Neural cell (in vitro differentiated cells): ENCODE results near the gene ADM2. TPM values are rescaled to one million over a fixed set of nuclear protein-coding genes. Genes with fewer than 3 reads are reported as not detected.

ENCODE experiments used
- H2AFZ ChIP-seq: fragments of 200-600, 300-800 bp; sonication (generic), shearing (Covaris generic); 2 replicates; pipeline ENCODE4 v1.6.0; 2014; ENCODE audit warnings: low read depth, mild to moderate bottlenecking, antibody characterized with exemption, low read length, moderate library complexity
- H3F3A ChIP-seq: fragments of 200-600 bp; shearing (Covaris generic); 2 replicates; pipeline ENCODE4 v1.6.1; 2016; ENCODE audit warnings: mild to moderate bottlenecking, moderate library complexity, mixed read lengths, antibody characterized with exemption, low read length; ENCODE audit not compliant: insufficient read depth, poor library complexity, severe bottlenecking
- H3K27ac ChIP-seq: fragments of 200-600, 300-800 bp; sonication (generic), shearing (Covaris generic); 2 replicates; pipeline ENCODE4 v1.5.1; 2014; ENCODE audit warnings: mild to moderate bottlenecking, low read length, moderate library complexity
- H3K27me3 ChIP-seq: fragments of 300-800, 200-600 bp; sonication (generic), shearing (Covaris generic); 2 replicates; pipeline ENCODE4 v1.6.0; 2014; ENCODE audit warnings: mild to moderate bottlenecking, low read depth, low read length, moderate library complexity; ENCODE audit not compliant: insufficient read depth
- H3K36me3 ChIP-seq: fragments of 300-800, 200-600 bp; sonication (generic), shearing (Covaris generic); 2 replicates; pipeline ENCODE4 v1.5.1; 2014; ENCODE audit warnings: mild to moderate bottlenecking, antibody characterized with exemption, low read length, moderate library complexity; ENCODE audit not compliant: insufficient read depth
- H3K4me2 ChIP-seq: fragments of 300-800, 200-600 bp; sonication (generic), shearing (Covaris generic); 2 replicates; pipeline ENCODE4 v1.6.0; 2014; ENCODE audit warnings: mild to moderate bottlenecking, low read length
- H3K4me3 ChIP-seq: fragments of 300-800, 200-600 bp; sonication (generic), shearing (Covaris generic); 2 replicates; pipeline ENCODE4 v1.5.1; 2014; ENCODE audit warnings: mild to moderate bottlenecking, low read length, moderate library complexity
- H3K79me2 ChIP-seq: fragments of 200-600 bp; shearing (Covaris generic); replicated peaks from 2 replicates; pipeline ENCODE4 v1.6.0; 2014; ENCODE audit warnings: mild to moderate bottlenecking, low read length, moderate library complexity; ENCODE audit not compliant: insufficient read depth
- H3K9ac ChIP-seq: fragments of 300-800, 200-600 bp; sonication (generic), shearing (Covaris generic); 2 replicates; pipeline ENCODE4 v1.6.1; 2016; ENCODE audit warnings: mild to moderate bottlenecking, low read length, mixed read lengths
- H3K9me2 ChIP-seq: fragments of 200-600 bp; shearing (Covaris generic); 2 replicates; pipeline ENCODE4 v1.6.1; 2016; ENCODE audit warnings: mild to moderate bottlenecking, low read length, mixed read lengths; ENCODE audit not compliant: insufficient read depth
- H3K9me3 ChIP-seq: fragments of 200-600, 300-800 bp; sonication (generic), shearing (Covaris generic); 2 replicates; pipeline ENCODE4 v1.6.1; 2016; ENCODE audit warnings: mild to moderate bottlenecking, mixed run types, low read length, moderate library complexity, mixed read lengths
- H4K20me1 ChIP-seq: fragments of 200-600 bp; shearing (Covaris generic); 2 replicates; pipeline ENCODE4 v1.6.1; 2016; ENCODE audit warnings: mild to moderate bottlenecking, mixed run types; ENCODE audit not compliant: insufficient read depth
- EP300 ChIP-seq: fragments of 450-650 bp; conservative IDR thresholded peaks from 2 replicates; pipeline ENCODE4 v1.6.1; 2014; ENCODE audit warnings: antibody characterized with exemption, mild to moderate bottlenecking, moderate library complexity; ENCODE audit not compliant: poor library complexity, severe bottlenecking
- EZH2 ChIP-seq: fragments of 200-600, 300-800 bp; shearing (Covaris generic), sonication (generic); IDR thresholded peaks from 2 replicates; pipeline ENCODE4 v1.6.1; 2014; ENCODE audit warnings: antibody characterized with exemption, low read length, borderline replicate concordance, mild to moderate bottlenecking; ENCODE audit not compliant: insufficient read depth, poor library complexity, severe bottlenecking
- MXI1 ChIP-seq: fragments of 450-650 bp; conservative IDR thresholded peaks from 2 replicates; pipeline ENCODE4 v1.6.1; 2014; ENCODE audit warnings: antibody characterized with exemption, mild to moderate bottlenecking; ENCODE audit not compliant: poor library complexity, severe bottlenecking
- POLR2AphosphoS5 ChIP-seq: IDR thresholded peaks from 2 replicates; pipeline ENCODE4 v1.6.1; 2012
- RAD21 ChIP-seq: fragments of 450-650 bp; conservative IDR thresholded peaks from 2 replicates; pipeline ENCODE4 v1.6.1; 2014; ENCODE audit warnings: antibody characterized with exemption, mild to moderate bottlenecking, moderate library complexity
- SMC3 ChIP-seq: fragments of 450-650 bp; conservative IDR thresholded peaks from 2 replicates; pipeline ENCODE4 v1.6.1; 2014; ENCODE audit warnings: antibody characterized with exemption, mild to moderate bottlenecking, moderate library complexity; ENCODE audit not compliant: poor library complexity
- TAF1 ChIP-seq: IDR thresholded peaks from 2 replicates; pipeline ENCODE4 v1.6.1; 2012; ENCODE audit warnings: low read depth
- polyA plus RNA-seq: library from polyadenylated mRNA; depleted of rRNA; stranded (reverse); fragments of >200 nt; gene quantifications from 2 replicates; pipeline ENCODE4 v1.2.3, GENCODE V29; 2014
- TF ChIP-seq, protein P1 (sequence below): IDR thresholded peaks from 2 replicates; pipeline ENCODE4 v1.6.1; 2012; ENCODE audit warnings: borderline replicate concordance
- TF ChIP-seq, protein P2 (sequence below): fragments of 450-650 bp; IDR thresholded peaks from 2 replicates; pipeline ENCODE4 v1.5.1; 2014; ENCODE audit warnings: antibody characterized with exemption, mild to moderate bottlenecking, moderate library complexity; ENCODE audit not compliant: poor library complexity, severe bottlenecking

ADM2 gene
- polyA plus RNA-seq, 1 donor from 2014 or later: not detected

DNA sequence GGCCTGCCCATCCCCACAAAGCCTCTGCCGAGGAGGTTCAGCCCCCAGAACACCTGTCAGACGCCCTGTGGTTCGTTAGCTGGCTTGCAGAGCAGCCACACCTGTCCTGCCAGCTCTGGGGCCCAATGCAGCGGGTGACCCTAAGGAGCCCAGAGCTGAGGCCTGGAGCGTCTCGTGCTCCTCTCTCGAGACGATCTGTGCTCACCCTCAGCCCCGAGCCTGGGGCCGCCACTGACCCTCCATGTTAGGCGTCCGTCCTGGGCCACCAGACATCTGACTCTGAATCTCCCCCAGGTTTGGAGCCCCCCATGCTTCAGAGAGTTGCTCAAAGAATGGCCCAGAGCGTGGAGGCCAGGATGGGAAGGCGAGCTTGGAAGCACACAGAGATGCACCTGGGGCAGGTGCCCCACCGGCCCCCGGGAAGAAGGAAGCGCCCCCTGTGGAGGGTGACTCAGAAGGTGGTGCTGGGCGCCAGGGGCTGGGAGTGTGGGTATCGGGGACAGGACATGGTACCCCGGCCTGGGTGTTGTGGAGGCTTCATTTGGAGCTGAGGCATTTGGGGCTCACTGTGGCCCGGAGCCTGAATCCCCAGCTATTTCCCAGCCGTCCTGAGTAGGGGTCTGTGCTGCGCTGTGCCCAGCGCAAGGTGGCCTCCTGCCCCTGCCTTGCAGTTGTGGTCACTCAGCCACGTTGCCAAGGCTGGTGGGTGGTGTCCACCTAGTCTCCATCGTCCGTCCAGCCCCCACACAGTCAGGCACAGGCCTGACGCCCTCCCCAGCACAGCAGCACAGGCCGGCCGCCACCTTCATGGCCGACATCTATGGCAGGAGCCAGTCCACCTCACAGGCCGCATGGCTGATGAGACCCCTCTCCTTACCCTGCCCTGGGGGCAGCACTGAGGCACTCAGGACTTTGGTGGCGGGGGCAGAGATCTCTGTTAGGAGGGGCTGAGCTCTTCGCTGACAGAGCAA lies 42.8 kb upstream of the ADM2 start:
- H3K9me3 ChIP-seq: no peaks in the 10 kb centered on the region
- TF ChIP-seq, protein P1, sequence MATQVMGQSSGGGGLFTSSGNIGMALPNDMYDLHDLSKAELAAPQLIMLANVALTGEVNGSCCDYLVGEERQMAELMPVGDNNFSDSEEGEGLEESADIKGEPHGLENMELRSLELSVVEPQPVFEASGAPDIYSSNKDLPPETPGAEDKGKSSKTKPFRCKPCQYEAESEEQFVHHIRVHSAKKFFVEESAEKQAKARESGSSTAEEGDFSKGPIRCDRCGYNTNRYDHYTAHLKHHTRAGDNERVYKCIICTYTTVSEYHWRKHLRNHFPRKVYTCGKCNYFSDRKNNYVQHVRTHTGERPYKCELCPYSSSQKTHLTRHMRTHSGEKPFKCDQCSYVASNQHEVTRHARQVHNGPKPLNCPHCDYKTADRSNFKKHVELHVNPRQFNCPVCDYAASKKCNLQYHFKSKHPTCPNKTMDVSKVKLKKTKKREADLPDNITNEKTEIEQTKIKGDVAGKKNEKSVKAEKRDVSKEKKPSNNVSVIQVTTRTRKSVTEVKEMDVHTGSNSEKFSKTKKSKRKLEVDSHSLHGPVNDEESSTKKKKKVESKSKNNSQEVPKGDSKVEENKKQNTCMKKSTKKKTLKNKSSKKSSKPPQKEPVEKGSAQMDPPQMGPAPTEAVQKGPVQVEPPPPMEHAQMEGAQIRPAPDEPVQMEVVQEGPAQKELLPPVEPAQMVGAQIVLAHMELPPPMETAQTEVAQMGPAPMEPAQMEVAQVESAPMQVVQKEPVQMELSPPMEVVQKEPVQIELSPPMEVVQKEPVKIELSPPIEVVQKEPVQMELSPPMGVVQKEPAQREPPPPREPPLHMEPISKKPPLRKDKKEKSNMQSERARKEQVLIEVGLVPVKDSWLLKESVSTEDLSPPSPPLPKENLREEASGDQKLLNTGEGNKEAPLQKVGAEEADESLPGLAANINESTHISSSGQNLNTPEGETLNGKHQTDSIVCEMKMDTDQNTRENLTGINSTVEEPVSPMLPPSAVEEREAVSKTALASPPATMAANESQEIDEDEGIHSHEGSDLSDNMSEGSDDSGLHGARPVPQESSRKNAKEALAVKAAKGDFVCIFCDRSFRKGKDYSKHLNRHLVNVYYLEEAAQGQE: no peak
- no peak for TF ChIP-seq EZH2
- TF ChIP-seq EP300: no peak
- TF ChIP-seq RAD21: no peak
- no peak for TF ChIP-seq MXI1
- TF ChIP-seq, protein P2, sequence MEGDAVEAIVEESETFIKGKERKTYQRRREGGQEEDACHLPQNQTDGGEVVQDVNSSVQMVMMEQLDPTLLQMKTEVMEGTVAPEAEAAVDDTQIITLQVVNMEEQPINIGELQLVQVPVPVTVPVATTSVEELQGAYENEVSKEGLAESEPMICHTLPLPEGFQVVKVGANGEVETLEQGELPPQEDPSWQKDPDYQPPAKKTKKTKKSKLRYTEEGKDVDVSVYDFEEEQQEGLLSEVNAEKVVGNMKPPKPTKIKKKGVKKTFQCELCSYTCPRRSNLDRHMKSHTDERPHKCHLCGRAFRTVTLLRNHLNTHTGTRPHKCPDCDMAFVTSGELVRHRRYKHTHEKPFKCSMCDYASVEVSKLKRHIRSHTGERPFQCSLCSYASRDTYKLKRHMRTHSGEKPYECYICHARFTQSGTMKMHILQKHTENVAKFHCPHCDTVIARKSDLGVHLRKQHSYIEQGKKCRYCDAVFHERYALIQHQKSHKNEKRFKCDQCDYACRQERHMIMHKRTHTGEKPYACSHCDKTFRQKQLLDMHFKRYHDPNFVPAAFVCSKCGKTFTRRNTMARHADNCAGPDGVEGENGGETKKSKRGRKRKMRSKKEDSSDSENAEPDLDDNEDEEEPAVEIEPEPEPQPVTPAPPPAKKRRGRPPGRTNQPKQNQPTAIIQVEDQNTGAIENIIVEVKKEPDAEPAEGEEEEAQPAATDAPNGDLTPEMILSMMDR: no peak
- no peak for TF ChIP-seq POLR2AphosphoS5
- TF ChIP-seq SMC3: no peak
- no peak for TF ChIP-seq TAF1
- H3K4me2 ChIP-seq: no peak overlapping the region
- H3K79me2 ChIP-seq: no peaks in the 10 kb centered on the region
- no peaks in the 10 kb centered on the region for H4K20me1 ChIP-seq
- no peaks in the 10 kb centered on the region for H3F3A ChIP-seq
- no peaks in the 10 kb centered on the region for H3K9me2 ChIP-seq
- H2AFZ ChIP-seq: no peak overlapping the region
- H3K4me3 ChIP-seq: no peak overlapping the region
- no peaks in the 10 kb centered on the region for H3K27me3 ChIP-seq
- no peaks in the 10 kb centered on the region for H3K36me3 ChIP-seq
- H3K27ac ChIP-seq: no peak overlapping the region
- no peak overlapping the region for H3K9ac ChIP-seq

DNA sequence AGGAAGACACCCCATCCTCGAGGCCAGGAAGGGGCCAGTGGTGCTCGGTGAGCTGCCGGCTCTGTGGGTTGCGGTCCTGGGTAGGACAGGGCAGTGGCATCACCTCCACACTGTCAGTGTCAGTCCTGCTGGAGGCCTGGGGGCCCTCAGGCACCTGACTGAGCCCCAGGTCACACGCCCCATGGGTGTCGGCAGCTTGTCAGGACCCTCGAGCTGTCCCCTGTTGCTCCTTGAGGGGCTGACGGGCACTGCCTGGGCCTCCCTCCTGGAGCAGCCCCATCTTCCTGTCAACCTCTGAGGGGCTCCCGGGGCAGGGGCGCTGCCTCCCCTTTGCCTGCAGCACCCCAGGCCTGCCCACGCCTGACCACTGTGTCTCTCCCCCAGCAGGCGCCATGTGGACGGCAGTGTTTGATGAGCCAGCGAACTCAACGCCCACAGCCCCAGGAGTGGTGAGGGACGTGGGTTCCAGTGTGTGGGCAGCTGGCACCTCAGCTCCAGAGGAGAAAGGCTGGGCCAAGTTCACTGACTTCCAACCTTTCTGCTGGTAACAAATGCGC lies 42.0 kb upstream of the ADM2 start:
- Histone ChIP-seq H2AFZ (no peak overlapping the region), H3K27me3 (no peaks in the 10 kb centered on the region), H3K9me3 (no peaks in the 10 kb centered on the region), H3K36me3 (no peaks in the 10 kb centered on the region), H3K9me2 (no peaks in the 10 kb centered on the region), H3K79me2 (no peaks in the 10 kb centered on the region), H3F3A (no peaks in the 10 kb centered on the region), H3K4me2 (no peak overlapping the region), H3K27ac (no peak overlapping the region), H3K9ac (no peak overlapping the region), H4K20me1 (no peaks in the 10 kb centered on the region), H3K4me3 (no peak overlapping the region)
- TF ChIP-seq SMC3: no peak
- TF ChIP-seq TAF1: no peak
- TF ChIP-seq RAD21: no peak
